Tibial nerve (tissue), 4 donors: ENCODE results near the gene WBP4. TPM values are rescaled to one million over a fixed set of nuclear protein-coding genes. Genes with fewer than 3 reads are reported as not detected.

ENCODE experiments used
- DNase-seq, 2 donors: peaks; one replicate each; pipeline ENCODE4 v3.0.0-alpha.2; 2019; ENCODE audit warnings: low spot score in 2 of 2
- H3K27ac ChIP-seq, 4 donors: fragments of 200-600 bp; sonication (generic) in 3 of 4; one replicate each; pipeline ENCODE4 v1.5.1; 2017 to 2019; ENCODE audit warnings: mild to moderate bottlenecking in 1 of 4
- H3K27me3 ChIP-seq, 2 donors: fragments of 200-600 bp; sonication (generic) in 1 of 2; one replicate each; pipeline versions ENCODE4 v1.5.1 to v1.6.0; 2017 to 2019
- H3K36me3 ChIP-seq, 3 donors: fragments of 200-600 bp; sonication (generic); one replicate each; pipeline ENCODE4 v1.5.1; 2018 to 2019
- H3K4me1 ChIP-seq, 4 donors: fragments of 200-600 bp; sonication (generic) in 3 of 4; one replicate each; pipeline ENCODE4 v1.5.1; 2017 to 2019
- H3K4me3 ChIP-seq, 4 donors: fragments of 200-600 bp; sonication (generic) in 3 of 4; one replicate each; pipeline ENCODE4 v1.5.1; 2017 to 2019; ENCODE audit warnings: mild to moderate bottlenecking in 1 of 4, moderate library complexity in 1 of 4
- H3K9me3 ChIP-seq, 4 donors: fragments of 200-600 bp; sonication (generic) in 3 of 4; one replicate each; pipeline ENCODE4 v1.5.1; 2017 to 2019
- EP300 ChIP-seq, 2 donors: sonication (generic); formaldehyde crosslinking; IDR thresholded peaks; one replicate each; pipeline ENCODE4 v1.6.1; 2017; ENCODE audit warnings: antibody characterized with exemption in 2 of 2, mild to moderate bottlenecking in 1 of 2
- POLR2A ChIP-seq, 2 donors: fragments of 450-650 bp; IDR thresholded peaks; one replicate each; pipeline ENCODE4 v1.6.1; 2017; ENCODE audit warnings: antibody characterized with exemption in 2 of 2, mild to moderate bottlenecking in 2 of 2, moderate library complexity in 2 of 2
- WGBS, 2 donors: methylation state at CpG; one replicate each; pipeline ENCODE4 v1.1.5; 2018; 5-methylcytosine and 5-hydroxymethylcytosine counted together
- total RNA-seq, 4 donors: library from RNA; depleted of rRNA; stranded (reverse); fragments of >200 nt; gene quantifications; one replicate each; pipeline ENCODE4 v1.1.0, GENCODE V29; 2016
- TF ChIP-seq, protein P1 (sequence below), 5 experiments: fragments of 200-600 bp in 3 of 5; fragments of 450-650 bp in 2 of 5; sonication (generic) in 3 of 5; IDR thresholded peaks; one replicate each; pipeline ENCODE4 v1.5.1; 2016 to 2019; ENCODE audit warnings: antibody characterized with exemption in 5 of 5, mild to moderate bottlenecking in 3 of 5, moderate library complexity in 2 of 5

The WBP4 gene
- total RNA-seq, 4 donors from 2014 or later: 10.2 to 27.1 (median 15.5) TPM

GRCh38 chr13:41098761-41099160, 37.5 kb downstream of the WBP4 start:
- no peaks in the 10 kb centered on the region for H3K4me1 ChIP-seq
- no peak overlapping the region for H3K27ac ChIP-seq
- no peaks in the 10 kb centered on the region for H3K9me3 ChIP-seq
- no peak for DNase-seq
- TF ChIP-seq POLR2A (IDR thresholded peaks at IDR 0.05) (no peak), EP300 (IDR thresholded peaks at IDR 0.05) (no peak)
- TF ChIP-seq, protein P1, sequence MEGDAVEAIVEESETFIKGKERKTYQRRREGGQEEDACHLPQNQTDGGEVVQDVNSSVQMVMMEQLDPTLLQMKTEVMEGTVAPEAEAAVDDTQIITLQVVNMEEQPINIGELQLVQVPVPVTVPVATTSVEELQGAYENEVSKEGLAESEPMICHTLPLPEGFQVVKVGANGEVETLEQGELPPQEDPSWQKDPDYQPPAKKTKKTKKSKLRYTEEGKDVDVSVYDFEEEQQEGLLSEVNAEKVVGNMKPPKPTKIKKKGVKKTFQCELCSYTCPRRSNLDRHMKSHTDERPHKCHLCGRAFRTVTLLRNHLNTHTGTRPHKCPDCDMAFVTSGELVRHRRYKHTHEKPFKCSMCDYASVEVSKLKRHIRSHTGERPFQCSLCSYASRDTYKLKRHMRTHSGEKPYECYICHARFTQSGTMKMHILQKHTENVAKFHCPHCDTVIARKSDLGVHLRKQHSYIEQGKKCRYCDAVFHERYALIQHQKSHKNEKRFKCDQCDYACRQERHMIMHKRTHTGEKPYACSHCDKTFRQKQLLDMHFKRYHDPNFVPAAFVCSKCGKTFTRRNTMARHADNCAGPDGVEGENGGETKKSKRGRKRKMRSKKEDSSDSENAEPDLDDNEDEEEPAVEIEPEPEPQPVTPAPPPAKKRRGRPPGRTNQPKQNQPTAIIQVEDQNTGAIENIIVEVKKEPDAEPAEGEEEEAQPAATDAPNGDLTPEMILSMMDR (IDR thresholded peaks at IDR 0.05): no peak
- no peak overlapping the region for H3K4me3 ChIP-seq
- no peaks in the 10 kb centered on the region for H3K27me3 ChIP-seq
- 97% methylated on average over 1 of the region's 1 CpG for WGBS, 2 donors
- no peaks in the 10 kb centered on the region for H3K36me3 ChIP-seq

DNA sequence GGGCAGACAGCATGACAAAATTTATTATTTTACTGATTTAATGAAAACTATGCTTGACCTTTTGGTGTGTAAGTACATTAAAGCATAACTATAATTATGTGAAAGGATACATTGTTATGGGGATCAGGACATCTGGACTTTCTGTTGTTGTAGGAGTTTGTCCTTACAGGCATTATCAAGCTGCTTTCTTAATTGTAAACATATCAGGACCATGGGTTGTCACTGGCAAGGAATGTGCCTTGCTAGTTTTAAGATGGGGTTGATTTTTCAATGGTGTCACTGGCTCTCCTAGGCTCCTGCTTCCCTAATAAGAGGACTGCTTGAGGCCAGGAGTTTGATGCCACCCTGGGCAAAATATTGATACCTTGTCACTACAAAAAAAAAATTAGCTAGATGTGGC, 38.7 kb downstream of the WBP4 start:
- DNase-seq: no peak
- Histone ChIP-seq H3K27me3 (no peaks in the 10 kb centered on the region), H3K4me3 (no peak overlapping the region), H3K27ac (no peak overlapping the region), H3K9me3 (no peaks in the 10 kb centered on the region), H3K4me1 (no peaks in the 10 kb centered on the region), H3K36me3 (no peaks in the 10 kb centered on the region)
- TF ChIP-seq EP300 (IDR thresholded peaks at IDR 0.05) (no peak), POLR2A (IDR thresholded peaks at IDR 0.05) (no peak)
- TF ChIP-seq, protein P1 (IDR thresholded peaks at IDR 0.05): no peak

DNA sequence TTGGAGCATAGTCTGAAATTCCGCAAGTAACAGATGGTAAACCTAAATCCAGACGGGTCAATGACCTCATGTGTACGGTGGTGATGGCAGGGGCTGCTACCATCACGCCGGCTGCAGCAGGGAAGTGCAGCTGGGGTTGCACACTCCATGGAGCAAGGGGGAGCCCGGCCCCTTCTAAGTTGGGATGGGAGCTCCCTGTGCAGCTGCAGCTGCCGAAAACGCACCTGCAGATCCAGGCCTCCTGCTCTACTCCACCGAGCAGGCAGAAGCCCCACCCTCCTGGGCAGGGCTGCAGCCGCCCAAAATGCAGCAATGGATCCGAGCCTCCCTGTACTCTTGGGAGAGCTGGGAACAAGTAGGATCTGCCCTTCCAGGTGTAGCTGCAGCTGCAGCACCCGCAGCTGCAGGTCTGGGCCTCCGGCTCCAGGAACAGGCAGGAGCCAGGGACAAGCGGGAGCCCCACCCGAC, 45.8 kb downstream of the WBP4 start:
- Histone ChIP-seq H3K27me3 (no peaks in the 10 kb centered on the region), H3K4me3 (no peak overlapping the region), H3K27ac (no peak overlapping the region), H3K4me1 (no peaks in the 10 kb centered on the region), H3K9me3 (no peaks in the 10 kb centered on the region), H3K36me3 (no peaks in the 10 kb centered on the region)
- DNase-seq: no peak
- TF ChIP-seq EP300 (IDR thresholded peaks at IDR 0.05) (no peak), POLR2A (IDR thresholded peaks at IDR 0.05) (no peak)
- TF ChIP-seq, protein P1 (IDR thresholded peaks at IDR 0.05): no peak
- WGBS, 2 donors: 83 to 86% methylated on average over 9 to 12 of the region's 15 CpGs

DNA sequence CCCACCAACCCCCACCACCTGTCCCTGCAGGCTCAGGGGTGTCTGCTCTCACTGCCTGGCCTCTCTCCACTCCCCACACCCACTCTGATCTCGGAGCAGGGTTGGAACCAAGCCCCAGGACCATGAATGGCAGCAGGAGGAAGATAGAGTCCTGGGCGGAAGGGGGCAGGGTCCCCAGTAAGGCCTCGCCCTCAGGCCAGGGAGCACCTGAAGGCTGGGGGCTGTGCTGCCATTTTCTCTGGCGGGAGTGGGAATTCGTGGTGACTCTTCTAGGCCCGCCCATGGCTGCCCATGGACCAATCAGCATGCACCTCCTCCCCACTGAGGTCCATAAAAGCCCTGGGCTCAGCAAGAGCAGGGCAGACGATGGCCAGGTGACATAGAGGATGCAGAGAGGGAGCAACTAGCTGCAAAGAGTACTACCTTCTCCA, 46.3 kb downstream of the WBP4 start:
- H3K36me3 ChIP-seq: no peaks in the 10 kb centered on the region
- no peaks in the 10 kb centered on the region for H3K9me3 ChIP-seq
- H3K4me3 ChIP-seq: no peak overlapping the region
- TF ChIP-seq POLR2A (IDR thresholded peaks at IDR 0.05): no peak
- TF ChIP-seq, protein P1 (IDR thresholded peaks at IDR 0.05): no peak
- TF ChIP-seq EP300 (IDR thresholded peaks at IDR 0.05): no peak
- DNase-seq: no peak
- no peaks in the 10 kb centered on the region for H3K27me3 ChIP-seq
- H3K27ac ChIP-seq: no peak overlapping the region
- WGBS, 2 donors: 87 to 90% methylated on average over 7 of the region's 7 CpGs
- no peaks in the 10 kb centered on the region for H3K4me1 ChIP-seq

DNA sequence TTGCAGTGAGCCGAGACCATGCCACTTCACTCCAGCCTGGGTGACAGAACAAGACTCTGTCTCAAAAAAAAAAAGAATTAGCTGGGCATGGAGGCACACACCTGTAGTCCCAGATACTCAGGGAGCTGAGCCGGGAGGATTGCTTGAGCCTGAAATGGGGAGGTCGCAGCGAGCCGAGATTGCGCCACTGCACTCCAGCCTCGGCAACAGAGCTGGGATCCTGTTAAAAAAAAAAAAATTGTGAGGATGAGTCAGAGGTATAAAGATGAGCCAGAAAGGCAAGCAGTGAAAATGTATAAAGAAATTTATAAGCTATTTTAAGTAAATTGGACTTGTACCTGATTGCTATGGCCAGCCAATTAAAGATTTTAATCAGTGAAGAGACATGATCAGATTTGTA, 50.1 kb downstream of the WBP4 start:
- Histone ChIP-seq H3K9me3 (no peaks in the 10 kb centered on the region), H3K4me3 (no peak overlapping the region), H3K4me1 (no peaks in the 10 kb centered on the region), H3K27ac (no peak overlapping the region), H3K36me3 (no peaks in the 10 kb centered on the region), H3K27me3 (no peaks in the 10 kb centered on the region)
- 90 to 94% methylated on average over 7 of the region's 7 CpGs for WGBS, 2 donors
- TF ChIP-seq, protein P1 (IDR thresholded peaks at IDR 0.05): no peak
- no peak for DNase-seq
